Measurements from ENCODE around the gene SH2D4B.

SH2D4B gene

GRCh38 chr10:80590585-80591125, 53.0 kb downstream of the SH2D4B start:
- no peak for DNase-seq (ENCODE audit: low read depth)

GRCh38 chr10:80596391-80597257, 58.9 kb downstream of the SH2D4B start:
- no peak for DNase-seq (ENCODE audit: low read depth)

GRCh38 chr10:80598084-80598798, 60.5 kb downstream of the SH2D4B start:
- no peak for DNase-seq (ENCODE audit: low read depth)

GRCh38 chr10:80598951-80599350, 61.2 kb downstream of the SH2D4B start:
- DNase-seq (ENCODE audit: low read depth) = no peak

- DNase-seq (ENCODE audit: low read depth) = no peak
Observed at GRCh38 chr10:80599424-80599847, 61.7 kb downstream of the SH2D4B start.

- no peak for DNase-seq (ENCODE audit: low read depth)
Observed at GRCh38 chr10:80600256-80600655, 62.6 kb downstream of the SH2D4B start.

GRCh38 chr10:80602881-80603280, 65.2 kb downstream of the SH2D4B start:
- no peak for DNase-seq (ENCODE audit: low read depth)

GRCh38 chr10:80603516-80603915, 65.8 kb downstream of the SH2D4B start:
- no peak for DNase-seq (ENCODE audit: low read depth)

- no peak for DNase-seq (ENCODE audit: low read depth)
Observed at GRCh38 chr10:80608706-80609105, 71.0 kb downstream of the SH2D4B start.

GRCh38 chr10:80609331-80609730, 71.6 kb downstream of the SH2D4B start:
- no peak for DNase-seq (ENCODE audit: low read depth)

GRCh38 chr10:80611481-80612185, 73.9 kb downstream of the SH2D4B start:
- no peak for DNase-seq (ENCODE audit: low read depth)

- no peak for DNase-seq (ENCODE audit: low read depth)
Observed at GRCh38 chr10:80612261-80612660, 74.6 kb downstream of the SH2D4B start.

- no peak for DNase-seq (ENCODE audit: low read depth)
Observed at GRCh38 chr10:80613466-80614170, 75.9 kb downstream of the SH2D4B start.

GRCh38 chr10:80614576-80615416, 77.1 kb downstream of the SH2D4B start:
- no peak for DNase-seq (ENCODE audit: low read depth)

GRCh38 chr10:80617807-80618206, 80.1 kb downstream of the SH2D4B start:
- DNase-seq (ENCODE audit: low read depth) = no peak

GRCh38 chr10:80619036-80619435, 81.3 kb downstream of the SH2D4B start:
- DNase-seq (ENCODE audit: low read depth) = no peak

- no peak for DNase-seq (ENCODE audit: low read depth)
Observed at GRCh38 chr10:80622153-80622552, 84.5 kb downstream of the SH2D4B start.

GRCh38 chr10:80630324-80630723, 92.6 kb downstream of the SH2D4B start:
- no peak for DNase-seq (ENCODE audit: low read depth)

- no peak for DNase-seq (ENCODE audit: low read depth)
Observed at GRCh38 chr10:80632742-80633141, 95.0 kb downstream of the SH2D4B start.

GRCh38 chr10:80633383-80633860, 95.7 kb downstream of the SH2D4B start:
- no peak for DNase-seq (ENCODE audit: low read depth)

- no peak for DNase-seq (ENCODE audit: low read depth)
Observed at GRCh38 chr10:80633910-80634309, 96.2 kb downstream of the SH2D4B start.

Data from stimulated activated CD8-positive, alpha-beta memory T cell treated with anti-CD3 and anti-CD28 coated beads, Interleukin-15, amount 100 ng/mL, for 24 hours (primary cell).